DMS53 treated with DMSO at 0.1 percent for 48 hours (cell line): ENCODE measurements around the gene GMEB1.
"Not testable (repeated sequence)": the region's sequence is repeated elsewhere in the genome, so short reads cannot be mapped to it uniquely, and the experiment has no call there.

ENCODE experiments used
- DNase-seq: peaks from one replicate; lab custom pipeline; 2025; ENCODE audit not compliant: unreplicated experiment; lab: John Stamatoyannopoulos, UW

GMEB1 gene, protein sequence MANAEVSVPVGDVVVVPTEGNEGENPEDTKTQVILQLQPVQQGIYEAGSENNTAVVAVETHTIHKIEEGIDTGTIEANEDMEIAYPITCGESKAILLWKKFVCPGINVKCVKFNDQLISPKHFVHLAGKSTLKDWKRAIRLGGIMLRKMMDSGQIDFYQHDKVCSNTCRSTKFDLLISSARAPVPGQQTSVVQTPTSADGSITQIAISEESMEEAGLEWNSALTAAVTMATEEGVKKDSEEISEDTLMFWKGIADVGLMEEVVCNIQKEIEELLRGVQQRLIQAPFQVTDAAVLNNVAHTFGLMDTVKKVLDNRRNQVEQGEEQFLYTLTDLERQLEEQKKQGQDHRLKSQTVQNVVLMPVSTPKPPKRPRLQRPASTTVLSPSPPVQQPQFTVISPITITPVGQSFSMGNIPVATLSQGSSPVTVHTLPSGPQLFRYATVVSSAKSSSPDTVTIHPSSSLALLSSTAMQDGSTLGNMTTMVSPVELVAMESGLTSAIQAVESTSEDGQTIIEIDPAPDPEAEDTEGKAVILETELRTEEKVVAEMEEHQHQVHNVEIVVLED

DNA sequence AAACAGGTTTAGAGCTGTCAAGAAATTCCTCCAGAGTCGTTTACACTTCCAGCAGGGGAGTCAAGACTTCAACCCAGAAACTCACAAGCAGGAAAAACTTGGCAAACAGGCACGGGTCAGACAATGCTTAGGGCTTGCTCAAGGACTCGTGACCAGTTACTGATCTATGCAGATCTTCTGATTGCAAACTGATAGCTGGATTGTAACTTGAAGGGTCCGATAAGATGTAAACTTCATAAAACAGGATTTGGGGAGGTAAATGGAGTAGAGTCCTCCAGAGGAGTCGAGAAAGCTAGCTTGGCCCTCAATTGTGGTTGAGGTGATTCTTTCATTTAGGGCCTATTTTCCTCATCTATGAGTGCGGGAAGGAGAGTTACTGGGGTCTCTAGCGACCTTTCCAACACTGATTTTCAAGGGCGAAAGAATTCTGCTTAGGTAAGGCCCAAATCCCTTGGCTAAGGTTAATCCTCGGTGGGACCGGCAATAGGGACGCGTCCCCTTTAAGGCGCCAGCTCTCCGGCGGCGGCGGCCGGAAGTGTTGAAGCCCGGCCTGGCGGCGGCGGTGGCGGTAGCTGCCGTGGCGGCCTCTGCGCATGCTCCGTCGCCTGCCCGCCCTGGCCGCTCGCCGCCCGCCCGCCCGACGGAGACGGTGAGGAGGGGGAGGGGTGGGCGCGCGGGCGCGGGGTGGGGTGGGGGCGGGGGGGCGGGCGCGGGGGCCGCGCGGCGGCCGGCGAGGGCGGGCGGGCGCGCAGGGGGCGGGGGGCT, at the start of gene GMEB1:
Gene GMEB1, plus strand, starts transcription at position 594 of the 765 bp plus-strand sequence. CDS start 14,829 bp downstream, outside the sequence.
- DNase-seq = peak; percentile 85

DNA sequence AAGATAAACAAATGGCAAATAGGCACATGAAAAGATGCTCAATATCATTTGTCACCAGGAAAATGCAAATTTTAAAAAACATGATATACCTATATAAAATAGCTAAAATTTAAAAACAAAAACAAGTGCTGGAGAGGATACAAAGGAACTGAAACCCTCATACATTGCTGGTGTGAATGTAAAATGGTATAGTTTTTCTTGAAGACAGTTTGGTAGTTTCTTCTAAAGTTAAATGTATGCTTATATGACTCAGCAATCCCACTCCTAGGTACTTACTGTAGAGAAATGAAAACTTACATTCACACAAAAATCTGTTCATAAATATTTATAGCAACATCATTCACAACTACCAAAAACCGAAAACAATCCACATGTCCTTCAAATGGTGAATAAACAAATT, 36.9 kb upstream of the GMEB1 start:
- no peak for DNase-seq

DNA sequence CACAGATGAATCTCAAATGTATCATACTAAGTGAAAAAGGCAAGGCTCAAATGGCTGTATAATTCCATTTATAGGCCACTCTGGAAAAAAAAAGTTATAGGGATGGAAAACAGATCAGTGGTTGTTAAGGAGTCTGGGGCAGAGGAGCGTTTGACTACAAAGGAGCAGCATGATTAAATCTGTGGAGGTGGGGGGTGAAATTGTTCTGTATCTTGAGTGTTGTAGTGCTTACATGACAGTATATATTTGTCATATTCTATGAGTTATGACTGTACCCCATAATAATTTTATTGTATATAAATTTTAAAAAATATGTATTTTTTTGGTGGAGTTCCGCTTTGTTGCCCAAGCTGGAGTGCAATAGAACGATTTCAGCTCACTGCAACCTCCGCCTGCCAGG, 36.0 kb upstream of the GMEB1 start:
- no peak for DNase-seq

DNA sequence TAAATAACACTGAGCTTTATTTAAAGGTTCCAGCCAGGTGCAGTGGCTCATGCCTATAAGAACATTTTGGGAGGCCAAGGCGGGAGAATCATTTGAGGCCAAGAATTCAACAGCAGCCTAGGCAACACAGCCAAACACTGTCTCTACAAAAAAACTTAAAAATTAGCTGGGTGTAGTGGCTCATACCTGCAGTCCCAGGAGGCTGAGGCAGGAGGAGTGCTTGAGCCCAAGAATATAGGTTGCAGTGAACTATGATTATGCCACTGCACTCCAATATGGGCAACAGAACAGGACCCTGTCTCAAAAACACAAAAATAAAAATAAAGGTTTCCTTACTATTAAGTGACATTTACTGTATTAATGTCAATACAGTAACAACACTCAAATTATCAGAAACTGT, 27.8 kb upstream of the GMEB1 start:
- DNase-seq = no peak

DNA sequence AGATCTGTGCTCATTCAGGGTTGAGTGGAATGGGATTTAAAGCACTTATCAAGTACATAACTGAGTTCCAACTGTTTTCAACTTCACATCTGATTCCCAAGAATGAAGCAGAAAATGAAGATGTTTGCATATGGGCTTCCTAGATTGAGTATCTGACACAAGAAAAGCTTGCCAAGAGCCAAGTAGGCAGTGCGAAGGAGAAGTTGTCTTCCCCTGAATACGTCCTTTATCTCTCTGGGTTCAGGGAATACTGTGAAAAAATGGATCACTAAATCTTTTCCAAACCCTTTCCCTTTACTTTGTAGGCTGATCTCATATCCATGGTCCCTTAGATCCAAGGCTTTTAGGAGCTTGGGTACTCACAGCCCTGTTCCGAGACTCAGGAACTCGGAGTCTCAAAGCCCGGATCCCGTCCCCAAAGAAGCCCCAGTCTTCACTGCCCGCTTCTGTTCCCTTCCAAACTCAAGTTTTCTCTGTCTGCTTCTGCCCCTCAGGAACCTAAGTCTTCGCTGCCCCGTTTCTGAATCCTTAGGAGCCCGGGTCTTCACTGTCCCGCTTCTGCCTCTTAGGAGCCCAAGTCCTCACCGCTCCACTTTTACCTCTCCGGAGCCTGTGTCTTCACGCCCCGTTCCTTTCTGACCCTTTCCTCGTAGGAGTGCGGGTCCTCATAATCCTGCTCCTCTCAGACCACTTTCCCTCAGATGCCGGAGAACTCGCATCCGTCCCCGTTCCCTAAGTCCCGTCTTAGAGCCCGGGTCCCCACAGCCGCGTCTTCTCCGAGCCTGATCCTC, 26.3 kb upstream of the GMEB1 start:
- DNase-seq = no peak

DNA sequence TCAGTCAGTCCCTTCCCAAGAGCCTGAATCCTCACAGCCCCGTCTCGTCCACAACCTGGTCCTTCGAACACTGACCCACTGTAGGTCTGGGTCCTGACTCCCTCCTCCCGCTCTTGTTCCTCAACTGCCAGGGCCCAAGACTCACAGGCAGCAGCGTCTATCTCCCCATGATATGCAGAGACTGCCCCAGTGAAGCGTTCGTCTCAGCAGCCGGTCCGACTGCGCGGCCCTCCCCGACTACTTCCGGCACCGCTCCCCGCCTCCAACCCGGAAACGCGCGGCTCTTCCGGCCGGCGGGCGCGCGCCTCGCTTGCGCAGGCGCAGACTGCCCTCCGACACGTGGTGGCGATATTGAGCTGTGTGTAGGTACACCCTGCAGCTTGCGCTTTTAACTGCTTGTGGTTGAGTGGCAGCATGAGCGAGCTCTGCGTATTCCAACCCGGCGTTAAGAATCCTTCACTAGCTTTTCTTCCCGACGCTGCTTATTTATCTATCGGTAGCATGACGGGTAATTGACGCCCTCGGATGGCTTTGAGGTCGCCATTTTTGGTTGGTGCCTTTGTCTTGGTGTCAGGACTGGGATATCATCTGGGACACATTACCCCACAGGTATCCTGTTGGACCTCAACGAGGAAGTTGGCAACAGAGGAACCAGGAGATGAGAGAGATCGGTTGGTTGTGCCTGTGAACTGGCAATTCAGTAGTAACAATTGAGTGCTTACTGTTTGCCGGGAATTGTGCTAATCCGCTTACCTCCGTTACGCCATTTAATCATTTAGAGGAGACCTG, 25.5 kb upstream of the GMEB1 start, which contains the start of gene TAF12:
Gene TAF12, minus strand, starts transcription at position 221 of the 789 bp plus-strand sequence. CDS start 20,986 bp downstream, outside the sequence.
- DNase-seq = peak; percentile 96

DNA sequence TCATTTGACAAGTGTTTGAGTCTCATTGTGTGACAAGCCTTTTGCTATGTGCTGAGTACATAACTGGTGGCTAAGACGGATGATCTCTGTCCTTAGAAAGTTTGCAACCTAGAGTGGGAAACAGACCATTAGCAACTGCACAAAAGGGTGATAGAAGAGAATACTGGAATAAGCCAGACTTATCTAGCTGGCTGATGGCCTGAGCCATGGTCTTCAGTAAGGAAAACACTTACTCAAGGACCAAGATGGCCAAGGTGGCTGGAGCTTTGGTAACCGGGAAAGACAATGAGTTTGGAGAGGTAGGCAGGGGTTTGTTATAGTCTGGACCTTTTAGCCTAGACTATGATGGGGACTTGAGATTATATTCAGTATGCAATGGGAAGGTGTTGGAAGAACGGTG, 24.1 kb upstream of the GMEB1 start:
- DNase-seq = no peak

DNA sequence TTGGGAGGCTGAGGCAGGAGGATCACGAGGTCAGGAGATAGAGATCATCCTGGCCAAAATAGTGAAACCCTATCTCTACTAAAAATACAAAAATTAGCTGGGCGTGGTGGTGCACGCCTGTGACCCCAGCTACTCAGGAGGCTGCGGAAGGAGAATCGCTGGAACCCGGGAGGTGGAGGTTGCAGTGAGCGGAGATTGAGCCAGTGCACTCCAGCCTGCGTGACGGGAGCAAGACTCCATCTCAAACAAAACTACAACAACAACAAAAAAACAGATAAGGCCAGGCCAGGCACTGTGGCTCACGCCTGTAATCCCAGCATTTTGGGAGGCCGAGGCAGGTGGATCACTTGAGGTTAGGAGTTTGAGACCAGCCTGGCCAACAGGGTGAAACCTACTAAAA, 23.2 kb upstream of the GMEB1 start:
- DNase-seq = not testable (repeated sequence)

DNA sequence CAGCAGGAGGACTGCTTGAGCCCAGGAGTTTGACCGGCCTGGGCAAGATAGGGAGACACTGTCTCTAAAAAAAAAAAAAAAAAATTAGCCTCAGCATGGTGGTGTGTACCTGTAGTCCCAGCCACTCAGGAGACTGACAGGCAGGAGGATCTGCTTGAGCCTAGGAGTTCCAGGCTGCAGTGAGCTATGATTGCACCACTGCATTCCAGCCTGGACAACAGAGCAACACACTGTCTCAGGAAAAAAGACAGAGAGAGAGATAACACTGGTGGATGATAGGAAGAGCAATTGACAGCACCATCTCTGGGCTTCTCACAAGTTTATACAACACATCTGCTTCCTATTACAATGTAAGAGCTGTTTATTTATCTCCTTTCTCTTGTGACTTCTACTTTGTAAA, 22.5 kb upstream of the GMEB1 start:
- no peak for DNase-seq

DNA sequence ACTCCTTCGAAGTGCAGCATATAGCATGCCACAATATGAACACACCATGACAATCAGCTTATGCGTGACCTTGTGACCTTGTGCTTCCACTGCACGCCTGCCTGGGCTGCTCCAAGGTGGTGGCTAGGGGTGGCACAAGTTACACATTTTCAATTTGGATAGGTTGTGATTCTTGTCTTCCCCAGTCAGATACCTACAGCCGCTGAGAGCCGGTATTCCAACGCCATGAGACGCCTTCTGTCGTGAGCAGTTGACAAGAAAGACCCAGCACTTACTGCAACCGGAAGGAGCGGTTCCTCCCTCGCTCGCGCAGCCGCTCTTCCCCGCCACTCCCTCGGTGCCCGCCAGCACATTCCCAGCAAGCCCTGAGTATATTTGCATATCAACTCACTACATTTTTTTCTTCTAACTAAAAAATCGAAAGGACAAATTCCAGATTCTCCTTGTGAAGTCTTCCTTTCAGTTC, 20.5 kb upstream of the GMEB1 start:
- DNase-seq = peak; percentile 94

DNA sequence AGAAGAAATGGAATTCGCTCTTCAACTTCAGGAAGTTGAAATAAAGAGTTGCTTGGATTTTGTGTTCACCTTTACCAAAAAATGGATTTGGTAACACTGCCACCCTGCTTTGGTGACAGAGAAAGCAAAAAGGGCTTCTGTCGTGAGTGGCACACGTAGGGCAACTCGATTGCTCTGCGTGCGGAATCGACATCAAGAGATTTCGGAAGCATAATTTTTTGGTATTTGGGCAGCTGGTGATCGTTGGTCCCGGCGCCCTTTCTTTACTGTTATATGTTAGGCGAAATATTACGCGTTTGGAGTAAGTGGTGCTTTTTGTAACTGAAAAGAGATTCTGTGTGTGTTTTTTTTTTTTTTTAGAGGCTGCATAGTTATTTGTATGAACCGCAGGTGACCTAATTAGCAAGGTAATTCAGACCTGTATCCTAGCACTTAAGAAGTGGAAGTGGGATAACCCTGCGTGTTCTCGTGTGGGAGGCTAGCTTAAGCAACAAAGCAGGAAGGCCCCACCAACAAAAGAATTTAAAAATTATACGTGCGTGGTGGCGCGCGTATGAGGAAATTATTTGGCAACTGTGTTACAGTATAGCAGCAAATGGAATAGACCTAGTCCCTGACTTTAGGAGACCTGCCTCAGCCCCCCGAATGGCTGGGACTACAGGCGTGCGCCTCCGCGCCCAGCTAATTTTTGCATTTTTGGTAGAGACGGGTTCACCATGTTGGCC, 19.9 kb upstream of the GMEB1 start, which contains the start of gene RNU11:
Gene RNU11, plus strand, starts transcription at position 127 of the 725 bp plus-strand sequence.
- peak; percentile 94 for DNase-seq

DNA sequence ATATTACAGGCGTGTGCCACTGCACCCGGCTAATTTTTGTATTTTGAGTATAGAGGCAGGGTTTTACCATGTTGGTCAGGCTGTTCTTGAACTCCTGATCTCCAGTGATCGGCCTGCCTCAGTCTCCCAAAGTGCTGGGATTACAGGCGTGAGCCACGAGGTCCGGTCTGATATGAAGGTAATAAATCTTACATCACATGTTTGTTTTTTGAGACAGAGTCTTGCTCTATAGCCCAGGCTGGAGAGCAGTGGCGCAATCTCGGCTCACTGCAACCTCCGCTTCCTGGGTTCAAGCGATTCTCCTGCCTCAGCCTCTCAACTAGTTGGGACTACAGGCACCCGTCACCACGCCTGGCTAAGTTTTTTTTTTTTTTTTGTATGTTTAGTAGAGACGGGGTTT, 15.5 kb upstream of the GMEB1 start:
- DNase-seq = not testable (repeated sequence)

DNA sequence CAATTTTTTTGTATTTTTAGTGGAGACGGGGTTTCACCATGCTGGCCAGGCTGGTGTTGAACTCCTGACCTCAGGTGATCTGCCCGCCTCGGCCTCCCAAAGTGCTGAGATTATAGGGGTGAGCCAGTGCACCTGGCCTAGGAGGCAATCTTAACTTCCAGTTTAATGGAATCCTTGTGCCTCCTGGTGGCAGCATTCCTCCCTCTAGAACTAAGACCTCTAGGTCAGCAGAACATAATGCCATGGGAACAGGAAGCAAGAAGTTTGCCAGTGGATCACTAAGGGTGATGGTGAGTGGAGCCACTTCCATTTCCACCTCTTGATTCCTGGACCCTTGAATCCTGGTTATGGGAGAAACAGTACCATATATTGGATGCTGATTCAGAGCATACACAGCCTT, 14.7 kb upstream of the GMEB1 start:
- peak; percentile 20 for DNase-seq

DNA sequence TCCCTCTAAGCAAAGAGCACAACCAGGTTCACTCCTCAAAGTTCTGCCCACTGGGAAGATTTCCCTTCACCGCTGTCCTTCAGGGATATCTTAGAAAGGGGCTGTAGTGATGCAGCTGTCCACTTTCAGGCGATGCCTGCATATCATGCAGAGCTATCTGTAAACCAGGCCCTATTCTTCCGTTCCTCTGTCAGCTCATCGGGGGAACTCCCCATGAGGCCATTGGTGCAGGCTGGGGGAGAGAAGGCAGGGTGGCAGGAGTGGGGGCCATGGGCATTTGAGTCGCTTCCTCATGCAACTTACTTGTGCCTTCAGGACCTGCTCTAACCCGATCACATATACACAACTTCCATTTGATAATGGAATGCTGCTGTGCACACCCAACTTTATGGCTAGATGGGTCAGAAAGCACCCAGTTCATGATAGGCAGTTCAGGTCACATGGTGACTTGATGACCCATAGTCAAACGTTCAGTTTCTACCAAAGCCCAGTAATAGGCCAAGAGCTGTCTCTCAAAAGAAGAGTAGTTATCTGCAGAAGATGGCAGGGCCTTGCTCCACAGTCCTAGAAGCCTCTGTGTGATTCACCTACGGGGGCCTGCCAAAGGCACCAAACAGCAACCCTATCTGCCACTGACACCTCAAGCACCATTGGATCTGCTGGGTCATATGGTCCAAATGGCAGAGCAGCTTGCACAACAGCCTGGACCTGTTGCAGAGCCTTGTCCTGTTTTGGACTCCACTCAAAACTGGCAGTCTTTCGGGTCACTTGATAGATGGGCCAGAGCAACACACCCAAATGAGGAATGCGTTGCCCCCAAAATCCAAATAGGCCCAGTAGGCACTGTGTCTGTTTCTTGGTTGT, 12.9 kb upstream of the GMEB1 start:
- not testable (repeated sequence) for DNase-seq

DNA sequence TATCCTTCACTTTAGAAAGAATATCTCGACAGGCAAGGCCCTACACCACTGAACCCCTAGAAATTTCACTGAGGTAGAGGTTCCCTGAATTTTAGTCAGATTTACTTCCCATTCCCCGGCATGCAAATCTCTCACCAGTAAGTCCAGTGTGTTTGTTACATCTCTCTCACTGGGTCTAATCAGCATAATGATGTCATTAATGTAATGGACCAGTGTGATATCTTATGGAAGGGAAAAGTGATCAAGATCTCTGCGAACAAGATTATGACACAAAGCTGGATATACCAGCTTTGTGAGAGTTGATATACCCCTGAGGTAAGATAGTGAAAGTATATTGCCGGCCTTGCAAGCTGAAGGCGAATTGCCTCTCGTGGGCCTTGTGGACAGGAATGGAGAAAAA, 12.2 kb upstream of the GMEB1 start:
- no peak for DNase-seq

DNA sequence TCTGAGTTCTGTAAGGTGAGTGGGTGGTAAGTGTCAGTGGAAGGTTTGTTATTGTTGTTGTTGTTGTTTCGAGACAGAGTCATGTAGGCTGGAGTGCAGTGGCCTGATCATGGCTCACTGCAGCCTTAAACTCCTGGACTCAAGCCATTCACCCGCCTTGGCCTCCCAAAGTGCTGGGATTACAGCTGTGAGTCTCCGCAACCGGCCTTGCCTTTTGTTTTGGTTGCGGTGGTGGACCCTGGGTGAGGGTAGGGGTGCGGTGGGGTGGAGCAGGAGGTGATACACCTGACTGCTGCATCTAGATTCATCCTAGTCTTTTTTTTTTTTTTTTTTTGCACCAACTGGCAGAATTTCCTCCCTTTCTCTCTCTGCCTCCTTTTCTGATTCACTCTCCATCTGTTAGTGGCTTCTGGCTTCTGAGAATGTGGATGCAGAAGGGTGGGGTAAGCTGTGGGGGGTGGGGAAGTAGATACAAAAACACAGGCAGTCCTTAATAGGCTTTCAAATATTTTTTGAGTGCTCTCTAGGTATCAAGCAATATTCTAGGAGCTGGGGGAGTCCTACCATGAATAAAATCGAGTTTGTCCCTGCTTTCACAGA, 4.6 kb upstream of the GMEB1 start:
- no peak for DNase-seq

DNA sequence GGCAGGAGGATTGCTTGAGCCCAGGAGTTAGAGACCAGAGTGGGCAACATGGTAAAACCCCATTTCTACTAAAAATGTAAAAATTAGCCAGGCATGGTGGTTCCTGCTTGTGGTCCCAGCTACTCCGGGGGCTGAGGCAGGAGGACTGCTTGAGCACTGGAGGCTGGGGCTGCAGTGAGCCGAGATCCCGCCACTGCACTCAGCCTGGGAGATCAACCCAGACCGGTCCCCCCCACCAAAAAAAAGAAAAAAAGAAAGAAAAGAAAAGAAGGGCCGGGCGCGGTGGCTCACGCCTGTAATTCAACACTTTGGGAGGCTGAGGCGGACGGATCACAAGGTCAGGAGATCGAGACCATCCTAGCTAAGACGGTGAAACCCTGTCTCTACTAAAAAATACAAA, 1.8 kb upstream of the GMEB1 start:
- no peak for DNase-seq
